Loucy (cell line): Measurements from ENCODE around the gene SLC27A2.

ENCODE experiments used
- CTCF ChIP-seq: fragments of 200-600 bp; sonication (generic); conservative IDR thresholded peaks from 2 replicates; pipeline ENCODE4 v1.5.1; 2014; ENCODE audit warnings: mild to moderate bottlenecking, antibody characterized with exemption, low read length
- EZH2phosphoT487 ChIP-seq: fragments of 200-600 bp; IDR thresholded peaks from 2 replicates; pipeline ENCODE4 v1.6.1; 2018; ENCODE audit warnings: antibody characterized with exemption, mild to moderate bottlenecking, moderate library complexity, borderline replicate concordance

GRCh38 chr15:50248994-50249582 is 67.1 kb downstream of the SLC27A2 start:
- TF ChIP-seq CTCF, result no peak
- no peak for TF ChIP-seq EZH2phosphoT487
